Nephron progenitor cell (in vitro differentiated cells): ENCODE data around the gene PCBP1.
"Not testable (repeated sequence)": the region's sequence is repeated elsewhere in the genome, so short reads cannot be mapped to it uniquely, and the experiment has no call there.

Experiments
- DNase-seq: peaks from one replicate; pipeline ENCODE4 v3.0.0; 2021
- H3K27ac Mint-ChIP-seq: 2 replicates; pipeline ENCODE4 v1.8.0; 2021; ENCODE audit warnings: mild to moderate bottlenecking, moderate library complexity, mixed read lengths
- H3K27me3 Mint-ChIP-seq: 2 replicates; pipeline ENCODE4 v1.8.0; 2021; ENCODE audit warnings: mild to moderate bottlenecking, low read depth, mixed read lengths; ENCODE audit not compliant: poor library complexity
- H3K36me3 Mint-ChIP-seq: 2 replicates; pipeline ENCODE4 v1.8.0; 2021; ENCODE audit warnings: low read depth, mixed read lengths
- H3K4me1 Mint-ChIP-seq: 2 replicates; pipeline ENCODE4 v1.8.0; 2021; ENCODE audit warnings: mixed read lengths
- H3K4me3 Mint-ChIP-seq: 2 replicates; pipeline ENCODE4 v1.8.0; 2021; ENCODE audit warnings: mild to moderate bottlenecking, moderate library complexity, mixed read lengths
- H3K9me3 Mint-ChIP-seq: 2 replicates; pipeline ENCODE4 v1.8.0; 2021; ENCODE audit warnings: mild to moderate bottlenecking, moderate library complexity, mixed read lengths
- TF ChIP-seq, protein P1 (sequence below): fragments of 200-600 bp; sonication (generic); IDR thresholded peaks from 2 replicates; pipeline ENCODE4 v1.5.0; 2021; ENCODE audit warnings: antibody characterized with exemption

Gene PCBP1

DNA sequence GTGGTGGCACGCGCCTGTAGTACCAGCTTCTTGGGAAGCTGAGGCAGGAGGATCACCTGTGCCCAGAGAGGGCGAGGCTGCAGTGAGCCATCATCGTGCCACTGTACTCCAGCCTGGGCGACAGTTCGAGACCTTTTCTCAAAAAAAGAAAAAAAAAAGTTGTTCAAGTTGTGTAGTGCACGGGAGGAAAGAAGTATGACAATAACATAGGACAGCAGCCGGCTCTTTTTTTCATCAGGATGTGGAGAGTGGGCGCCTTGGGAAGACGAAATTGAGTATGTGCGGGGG lies 36.5 kb downstream of the PCBP1 start:
- H3K27ac Mint-ChIP-seq: peak overlapping the region; percentile 100
- peaks cover 82% of the 10 kb centered on the region for H3K4me1 Mint-ChIP-seq
- peak overlapping the region; percentile 89 for H3K4me3 Mint-ChIP-seq
- TF ChIP-seq, protein P1, sequence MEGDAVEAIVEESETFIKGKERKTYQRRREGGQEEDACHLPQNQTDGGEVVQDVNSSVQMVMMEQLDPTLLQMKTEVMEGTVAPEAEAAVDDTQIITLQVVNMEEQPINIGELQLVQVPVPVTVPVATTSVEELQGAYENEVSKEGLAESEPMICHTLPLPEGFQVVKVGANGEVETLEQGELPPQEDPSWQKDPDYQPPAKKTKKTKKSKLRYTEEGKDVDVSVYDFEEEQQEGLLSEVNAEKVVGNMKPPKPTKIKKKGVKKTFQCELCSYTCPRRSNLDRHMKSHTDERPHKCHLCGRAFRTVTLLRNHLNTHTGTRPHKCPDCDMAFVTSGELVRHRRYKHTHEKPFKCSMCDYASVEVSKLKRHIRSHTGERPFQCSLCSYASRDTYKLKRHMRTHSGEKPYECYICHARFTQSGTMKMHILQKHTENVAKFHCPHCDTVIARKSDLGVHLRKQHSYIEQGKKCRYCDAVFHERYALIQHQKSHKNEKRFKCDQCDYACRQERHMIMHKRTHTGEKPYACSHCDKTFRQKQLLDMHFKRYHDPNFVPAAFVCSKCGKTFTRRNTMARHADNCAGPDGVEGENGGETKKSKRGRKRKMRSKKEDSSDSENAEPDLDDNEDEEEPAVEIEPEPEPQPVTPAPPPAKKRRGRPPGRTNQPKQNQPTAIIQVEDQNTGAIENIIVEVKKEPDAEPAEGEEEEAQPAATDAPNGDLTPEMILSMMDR: no peak
- peaks cover 4% of the 10 kb centered on the region for H3K9me3 Mint-ChIP-seq
- H3K27me3 Mint-ChIP-seq: peaks cover 7% of the 10 kb centered on the region
- no peak for DNase-seq
- no peaks in the 10 kb centered on the region for H3K36me3 Mint-ChIP-seq

DNA sequence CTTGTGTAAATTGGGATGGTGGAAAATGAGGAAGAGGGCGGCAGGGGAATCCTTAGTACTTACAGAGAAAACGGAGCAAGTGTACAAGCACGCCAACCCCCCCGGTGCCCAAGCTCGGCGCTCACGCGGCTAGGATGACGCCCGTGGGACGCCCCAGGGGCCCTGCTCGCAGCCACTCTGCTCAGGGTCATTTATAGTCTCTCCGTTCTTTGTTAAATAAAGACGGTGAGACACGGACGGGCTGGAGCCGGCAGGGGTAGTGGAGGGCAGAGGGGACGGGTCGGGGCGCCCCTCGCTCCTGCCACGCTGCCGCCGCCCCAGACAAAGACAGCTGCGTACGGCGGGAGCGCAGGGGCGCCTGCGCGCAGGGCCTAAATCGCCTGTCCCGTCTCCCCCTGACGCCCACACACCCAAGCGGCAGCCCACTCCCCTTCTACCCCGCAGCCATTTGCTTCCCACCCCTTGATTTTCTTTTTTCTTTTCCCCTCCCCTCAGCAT lies 37.8 kb downstream of the PCBP1 start:
- Mint-ChIP-seq H3K27me3 (peaks cover 4% of the 10 kb centered on the region), H3K4me3 (peak overlapping the region; percentile 89), H3K4me1 (peaks cover 75% of the 10 kb centered on the region), H3K36me3 (no peaks in the 10 kb centered on the region), H3K9me3 (peaks cover 5% of the 10 kb centered on the region), H3K27ac (peak overlapping the region; percentile 100)
- TF ChIP-seq, protein P1: no peak
- peak; percentile 62 for DNase-seq

DNA sequence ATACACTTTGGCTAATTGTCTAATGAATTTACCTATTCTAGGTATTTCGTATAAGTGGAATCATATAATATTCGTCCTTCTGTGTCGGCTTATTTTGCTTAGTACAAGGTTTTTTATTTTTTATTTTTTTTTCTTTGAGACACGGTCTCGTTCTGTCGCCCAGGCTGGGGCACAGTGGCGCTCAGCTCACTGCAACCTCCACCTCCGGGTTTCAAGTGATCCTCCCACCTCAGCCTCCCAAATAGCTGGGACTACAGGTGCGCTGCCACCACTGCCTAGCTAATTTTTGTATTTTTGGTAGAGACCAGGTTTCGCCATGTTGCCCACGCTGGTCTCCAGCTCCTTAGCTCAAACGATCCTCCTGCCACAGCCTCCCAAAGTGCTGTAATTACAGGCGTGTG lies 38.2 kb downstream of the PCBP1 start:
- Mint-ChIP-seq H3K27ac (peak overlapping the region; percentile 100), H3K9me3 (peaks cover 5% of the 10 kb centered on the region), H3K4me3 (peak overlapping the region; percentile 89), H3K36me3 (no peaks in the 10 kb centered on the region), H3K27me3 (no peaks in the 10 kb centered on the region), H3K4me1 (peaks cover 78% of the 10 kb centered on the region)
- DNase-seq: no peak
- TF ChIP-seq, protein P1: no peak

DNA sequence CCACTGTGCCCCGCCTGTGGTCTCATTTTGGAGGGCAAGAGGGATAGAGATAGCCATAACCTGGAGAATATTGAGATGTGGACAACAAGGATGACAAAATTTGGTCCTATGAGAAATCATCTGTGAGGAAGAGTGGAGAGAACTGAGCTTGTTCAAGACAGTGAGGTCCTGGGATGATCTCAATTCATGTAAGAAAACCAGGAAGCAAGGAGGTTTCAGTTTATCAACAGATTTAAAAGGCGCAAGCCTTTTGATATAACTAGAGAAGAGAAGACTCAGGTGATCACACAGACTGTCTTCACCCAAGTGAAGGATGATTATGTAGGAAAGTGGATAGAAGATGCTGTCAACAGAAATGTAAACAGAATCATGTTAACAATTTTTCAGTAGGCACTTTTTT lies 39.1 kb downstream of the PCBP1 start:
- H3K4me3 Mint-ChIP-seq: peak overlapping the region; percentile 89
- TF ChIP-seq, protein P1: no peak
- H3K27ac Mint-ChIP-seq: peak overlapping the region; percentile 100
- peaks cover 5% of the 10 kb centered on the region for H3K9me3 Mint-ChIP-seq
- H3K36me3 Mint-ChIP-seq: no peaks in the 10 kb centered on the region
- peaks cover 74% of the 10 kb centered on the region for H3K4me1 Mint-ChIP-seq
- H3K27me3 Mint-ChIP-seq: no peaks in the 10 kb centered on the region
- DNase-seq: no peak

DNA sequence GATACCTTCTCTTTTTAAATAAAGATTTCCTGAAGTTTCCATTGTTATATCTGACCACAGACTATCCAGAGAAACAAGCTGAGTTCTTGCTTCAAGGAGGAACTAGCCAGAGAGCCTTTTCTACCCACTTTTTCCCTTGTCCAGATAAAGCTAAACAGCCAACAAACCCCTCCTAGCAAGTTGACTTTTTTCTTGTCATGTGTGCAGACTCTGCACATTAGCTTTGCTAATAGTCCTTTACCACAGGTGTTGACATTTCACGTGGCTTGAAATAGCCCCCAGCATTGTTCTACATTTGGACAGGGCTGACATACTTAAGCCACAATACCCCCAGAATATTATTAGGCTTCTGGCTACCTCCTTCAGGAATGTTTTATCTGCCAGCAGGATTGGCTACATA lies 40.7 kb downstream of the PCBP1 start:
- TF ChIP-seq, protein P1: no peak
- no peak for DNase-seq
- Mint-ChIP-seq H3K36me3 (no peaks in the 10 kb centered on the region), H3K27me3 (no peaks in the 10 kb centered on the region), H3K27ac (no peak overlapping the region), H3K4me1 (peaks cover 74% of the 10 kb centered on the region), H3K9me3 (peaks cover 5% of the 10 kb centered on the region), H3K4me3 (no peak overlapping the region)

DNA sequence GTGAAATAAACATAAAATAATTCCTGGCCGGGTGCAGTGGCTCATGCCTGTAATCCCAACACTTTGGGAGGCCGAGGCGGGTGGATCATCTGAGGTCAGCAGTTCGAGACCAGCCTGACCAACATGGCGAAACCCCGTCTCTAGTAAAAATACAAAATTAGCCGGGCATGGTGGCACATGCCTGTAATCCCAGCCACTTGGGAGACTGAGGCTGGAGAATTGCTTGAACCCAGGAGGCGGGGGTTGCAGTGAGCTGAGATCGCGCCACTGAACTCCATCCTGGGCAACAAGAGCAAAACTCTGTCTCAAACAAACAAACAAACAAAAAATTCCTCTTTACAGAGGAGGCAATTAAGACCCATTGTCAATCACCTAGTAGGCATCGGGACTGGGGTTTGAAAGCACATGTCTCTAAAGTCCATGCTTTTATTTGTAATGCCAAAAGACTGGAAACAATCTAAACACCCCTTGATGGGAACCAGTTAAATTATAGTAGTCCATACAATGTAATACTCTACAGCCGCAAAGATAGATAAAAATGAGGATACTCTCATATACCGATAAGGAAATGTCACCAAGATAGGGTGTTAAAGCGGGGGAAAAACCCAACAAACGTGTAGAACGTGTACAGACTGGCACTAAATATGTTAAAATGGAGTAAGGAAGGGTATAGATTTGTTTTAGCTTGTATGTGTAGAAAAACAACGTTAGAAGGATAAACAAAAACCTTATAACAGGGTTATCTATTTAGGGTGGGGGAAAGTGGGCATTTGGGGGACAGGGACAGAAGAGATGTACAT lies 44.3 kb downstream of the PCBP1 start:
- not testable (repeated sequence) for H3K9me3 Mint-ChIP-seq, H3K27me3 Mint-ChIP-seq, DNase-seq, H3K36me3 Mint-ChIP-seq
- peaks cover 70% of the 10 kb centered on the region for H3K4me1 Mint-ChIP-seq
- peak overlapping the region; percentile 17 for H3K4me3 Mint-ChIP-seq
- H3K27ac Mint-ChIP-seq: peak overlapping the region; percentile 86
